Activated T-cell treated with anti-CD3 and anti-CD28 coated beads, Interleukin-2, amount 50 U/mL, for 48 hours (primary cell): ENCODE results near the gene ALOX12B.
A peak's percentile ranks its signal among the peaks of the same experiment; 100 is the strongest.
"Not testable (repeated sequence)": the region's sequence is repeated elsewhere in the genome, so short reads cannot be mapped to it uniquely, and the experiment has no call there.

ENCODE experiments used
- DNase-seq, 2 experiments: peaks; one replicate each; pipeline ENCODE4 v3.0.0-alpha.2; 2020

Gene ALOX12B

DNA sequence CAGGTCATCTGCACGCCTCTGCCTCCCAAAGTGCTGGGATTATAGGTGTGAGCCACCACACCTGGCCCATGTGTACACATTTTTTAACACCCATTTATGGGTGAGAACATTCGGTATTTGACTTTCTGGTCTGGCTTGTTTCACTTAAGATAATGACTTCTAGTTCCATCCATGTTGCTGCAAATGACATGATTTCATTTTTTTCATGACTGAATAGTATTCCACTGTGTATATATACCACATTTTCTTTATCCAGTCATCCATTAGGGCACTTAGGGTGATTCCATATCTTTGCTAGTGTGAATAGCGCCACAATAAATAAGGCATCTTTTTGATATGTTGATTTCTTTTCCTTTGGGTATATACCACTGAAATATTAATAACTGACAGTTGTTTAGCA is 5.6 kb downstream of the ALOX12B start:
- no peak for DNase-seq

DNA sequence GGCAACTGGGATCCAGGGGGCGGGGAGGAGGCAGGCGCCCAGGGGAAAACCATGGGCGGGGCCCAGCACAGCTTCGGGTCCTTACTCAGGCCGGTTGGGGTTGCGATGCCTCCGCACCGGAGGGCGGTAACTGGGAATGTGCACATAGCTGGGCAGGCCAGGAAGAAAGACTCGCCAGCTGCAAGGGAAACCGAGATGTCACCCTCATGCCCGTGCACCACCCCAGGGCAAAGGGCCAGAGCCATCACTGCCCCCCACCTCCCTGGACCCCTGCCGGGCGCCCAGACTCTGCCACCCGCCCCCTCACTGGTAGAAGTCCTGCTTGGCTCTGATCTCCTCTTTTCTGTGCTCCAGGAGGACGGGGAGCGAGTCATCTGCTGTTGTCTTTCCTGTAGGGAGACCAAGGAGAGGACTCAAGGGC is 6.7 kb downstream of the ALOX12B start:
- DNase-seq, result no peak

DNA sequence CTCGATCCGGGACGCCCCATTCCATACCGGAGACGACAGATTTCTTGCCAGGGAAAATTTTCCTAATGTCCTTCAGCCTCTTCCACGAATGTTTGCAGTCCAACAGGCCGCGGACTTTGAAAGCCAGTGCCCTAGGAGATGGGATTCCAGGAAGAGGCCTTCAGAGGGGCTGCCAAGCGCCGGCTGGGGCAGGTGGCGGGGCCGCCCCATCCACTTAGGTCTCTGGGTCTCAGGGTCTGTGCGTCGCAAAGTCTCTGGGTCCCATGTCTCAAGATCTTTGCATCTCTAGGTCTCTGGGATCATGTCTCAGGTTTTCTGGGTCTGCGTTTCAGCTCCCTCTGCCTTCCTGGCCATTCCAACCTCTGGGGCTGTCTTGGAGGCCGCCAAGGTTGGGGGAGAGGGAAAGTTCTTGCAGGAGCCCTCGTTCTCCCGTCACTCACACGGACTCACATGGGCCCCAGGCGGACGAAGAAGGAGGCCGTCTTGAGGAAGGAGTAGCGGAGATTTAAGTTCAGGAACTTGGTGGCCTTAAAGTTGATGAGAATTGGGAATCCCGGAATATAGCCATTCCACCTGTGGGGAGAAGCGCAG is 7.2 kb downstream of the ALOX12B start:
- no peak for DNase-seq

DNA sequence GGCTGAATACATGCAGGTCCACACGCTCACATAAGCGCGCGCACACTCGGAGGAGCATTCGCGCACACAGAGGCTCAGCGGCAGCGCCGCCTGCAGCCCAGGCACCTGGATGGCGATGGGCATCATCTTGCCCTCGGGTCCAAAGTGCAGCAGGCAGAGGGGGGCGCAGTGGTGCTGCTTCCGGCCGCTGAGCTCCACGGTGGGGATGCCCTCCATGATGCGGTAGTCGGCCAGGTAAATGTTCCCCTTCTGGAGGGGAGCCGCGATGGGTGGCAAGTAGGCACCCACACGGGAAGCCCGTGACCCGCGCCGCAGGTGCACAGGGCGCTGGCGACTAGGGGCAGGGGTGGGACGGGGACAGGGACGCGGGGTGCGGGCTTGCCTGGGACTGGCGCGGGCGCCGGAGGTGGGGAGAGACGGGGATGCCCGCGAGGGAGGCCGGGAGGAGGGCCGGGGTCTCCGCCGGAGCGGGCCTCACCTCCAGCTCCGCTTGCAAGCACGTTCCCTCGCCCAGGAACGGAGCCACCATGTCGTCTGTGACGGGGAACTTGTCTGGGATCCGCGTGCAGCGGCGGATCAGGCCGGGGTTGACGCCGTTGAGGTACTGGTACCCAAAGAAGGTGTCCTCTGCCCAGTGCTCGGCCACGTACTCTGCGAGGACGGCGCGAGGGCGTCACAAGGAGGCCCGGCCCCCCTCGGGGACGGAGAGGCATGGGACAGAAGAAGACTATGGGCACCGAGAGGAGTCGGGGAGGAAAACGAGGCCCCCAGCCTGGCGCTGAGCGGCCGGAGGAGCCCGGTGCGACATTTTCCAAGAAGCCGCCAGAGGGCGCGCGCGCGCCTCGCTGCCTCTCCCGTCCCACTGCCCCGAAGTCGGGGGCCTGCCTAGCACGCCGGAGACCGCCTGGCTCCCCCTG is 8.0 kb downstream of the ALOX12B start:
- peak; percentile 90 to 91 for DNase-seq

DNA sequence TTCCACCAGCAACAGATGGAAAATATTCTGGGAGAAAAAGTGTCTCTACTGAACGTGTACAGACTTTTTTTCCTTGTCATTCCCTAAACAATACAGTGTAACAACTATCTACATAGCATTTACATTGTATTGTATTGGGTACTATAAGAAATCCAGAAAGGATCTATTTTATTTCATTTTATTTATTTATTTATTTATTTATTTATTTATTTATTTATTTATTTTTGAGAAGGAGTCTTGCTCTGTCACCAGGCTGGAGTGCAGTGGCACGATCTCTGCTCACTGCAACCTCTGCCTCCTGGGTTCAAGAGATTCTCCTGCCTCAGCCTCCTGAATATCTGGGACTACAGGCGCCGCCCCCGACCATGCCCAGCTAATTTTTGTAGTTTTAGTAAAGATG is 9.6 kb downstream of the ALOX12B start:
- DNase-seq, result not testable (repeated sequence)

DNA sequence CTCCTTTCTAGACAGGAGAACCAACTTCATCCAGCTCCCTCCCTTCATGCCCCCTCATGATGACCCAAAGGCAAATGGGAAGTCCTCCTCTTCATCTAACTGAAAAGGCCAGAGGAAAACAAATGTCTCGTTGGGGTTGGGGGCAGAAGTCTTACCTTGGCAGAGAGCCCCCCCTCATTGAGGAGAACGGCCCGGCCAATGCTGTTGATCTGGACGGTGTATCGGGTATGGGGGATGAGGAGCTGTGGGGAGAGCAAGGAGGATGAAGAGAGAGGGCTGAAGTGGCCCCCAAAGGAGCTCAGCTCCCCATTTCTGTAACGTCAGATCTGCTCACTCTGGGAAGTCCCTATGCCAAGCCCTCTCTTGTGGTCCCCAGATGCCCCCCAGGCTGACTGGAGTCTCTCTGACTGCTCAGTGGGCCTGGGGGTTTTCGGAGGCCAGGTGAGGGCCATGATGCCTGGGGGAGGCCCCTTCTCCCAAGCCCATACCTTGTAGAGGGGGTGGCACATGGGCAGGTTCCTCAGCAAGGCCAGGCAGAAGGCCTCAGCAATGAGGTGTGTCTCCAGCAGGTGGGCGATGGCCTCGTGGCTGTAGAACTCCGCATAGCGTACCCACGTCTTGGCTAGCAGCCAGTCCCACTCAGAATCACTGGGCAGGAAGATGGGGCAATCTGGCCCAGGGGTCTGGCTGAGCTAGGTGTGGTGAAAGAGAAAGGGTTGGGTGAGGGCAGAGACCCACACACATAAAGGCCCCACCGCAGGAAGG is 10.8 kb downstream of the ALOX12B start:
- DNase-seq, result no peak

DNA sequence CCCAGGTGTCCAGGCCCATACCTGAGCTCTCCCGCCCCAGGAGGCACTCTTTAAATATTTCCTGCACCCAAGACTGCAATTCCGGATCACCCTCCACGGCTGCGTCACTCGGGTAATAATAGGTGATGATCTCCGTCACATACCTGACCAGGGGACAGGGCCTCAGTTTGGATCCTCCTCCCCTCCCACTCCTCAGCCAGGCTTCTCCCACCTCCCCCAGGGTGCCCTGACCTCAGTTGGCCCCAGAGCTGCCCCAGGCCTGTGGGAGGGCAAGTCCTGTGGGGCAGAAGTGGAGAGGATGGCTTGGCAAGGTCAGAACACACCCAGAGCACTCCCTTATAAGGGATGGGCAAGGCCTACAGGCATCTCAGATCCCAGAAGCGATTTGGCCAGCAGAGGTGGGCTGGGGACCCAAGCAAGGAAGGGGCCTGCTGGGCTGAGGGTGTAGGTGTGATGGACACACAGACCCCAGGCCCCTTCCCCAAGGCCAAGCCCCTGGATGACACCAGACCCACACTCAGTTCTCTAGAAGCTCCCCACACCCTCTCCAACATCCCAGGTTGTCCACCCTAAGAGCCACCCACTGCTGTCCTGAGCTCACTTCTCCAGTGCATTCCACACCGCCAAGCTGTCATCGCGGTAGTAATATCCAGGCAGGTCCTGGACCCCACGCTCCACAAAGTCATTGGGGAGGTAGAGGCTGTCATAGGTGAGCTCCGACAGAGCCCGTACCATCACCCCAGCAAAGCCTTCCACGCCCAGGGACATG is 11.8 kb downstream of the ALOX12B start:
- DNase-seq, result no peak

DNA sequence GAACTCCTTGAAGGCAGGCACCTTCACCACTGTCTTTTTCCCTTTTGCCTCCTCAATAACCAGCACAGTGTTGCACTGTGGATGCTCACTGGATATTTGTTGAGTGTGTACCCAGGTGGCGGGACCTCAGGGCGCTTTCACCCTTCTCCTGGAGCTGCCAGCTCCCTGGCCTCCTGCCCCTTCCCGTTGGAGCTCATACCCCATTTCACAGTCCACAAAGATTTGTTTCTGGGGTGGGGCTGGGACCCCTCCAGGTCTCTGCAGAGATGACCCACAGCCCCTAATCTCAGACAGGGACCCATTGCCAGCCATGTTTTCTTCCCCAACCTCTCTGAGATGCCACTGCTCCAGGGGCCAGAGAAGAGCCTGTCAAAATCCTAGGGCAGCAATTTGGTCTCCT is 12.4 kb downstream of the ALOX12B start:
- no peak for DNase-seq

DNA sequence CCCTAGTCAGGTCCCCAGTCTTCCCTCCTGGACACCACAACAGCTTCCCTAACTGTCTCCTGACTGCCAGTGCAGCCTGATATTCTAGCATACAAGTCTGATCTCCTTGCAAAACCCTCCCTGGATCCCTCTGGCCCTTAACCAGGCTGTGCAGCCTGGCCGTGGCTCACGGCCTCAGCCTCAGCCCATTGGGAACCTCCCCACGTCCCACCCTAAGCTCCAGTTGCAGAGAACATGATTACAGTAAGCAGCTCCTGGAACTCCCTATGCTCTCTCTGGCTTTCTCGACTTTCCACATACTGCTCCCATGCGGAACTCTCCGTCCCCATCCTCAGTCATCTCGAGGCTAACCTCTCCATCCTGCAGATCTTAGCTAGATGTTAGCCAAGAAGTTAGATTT is 13.0 kb downstream of the ALOX12B start:
- DNase-seq, result no peak

DNA sequence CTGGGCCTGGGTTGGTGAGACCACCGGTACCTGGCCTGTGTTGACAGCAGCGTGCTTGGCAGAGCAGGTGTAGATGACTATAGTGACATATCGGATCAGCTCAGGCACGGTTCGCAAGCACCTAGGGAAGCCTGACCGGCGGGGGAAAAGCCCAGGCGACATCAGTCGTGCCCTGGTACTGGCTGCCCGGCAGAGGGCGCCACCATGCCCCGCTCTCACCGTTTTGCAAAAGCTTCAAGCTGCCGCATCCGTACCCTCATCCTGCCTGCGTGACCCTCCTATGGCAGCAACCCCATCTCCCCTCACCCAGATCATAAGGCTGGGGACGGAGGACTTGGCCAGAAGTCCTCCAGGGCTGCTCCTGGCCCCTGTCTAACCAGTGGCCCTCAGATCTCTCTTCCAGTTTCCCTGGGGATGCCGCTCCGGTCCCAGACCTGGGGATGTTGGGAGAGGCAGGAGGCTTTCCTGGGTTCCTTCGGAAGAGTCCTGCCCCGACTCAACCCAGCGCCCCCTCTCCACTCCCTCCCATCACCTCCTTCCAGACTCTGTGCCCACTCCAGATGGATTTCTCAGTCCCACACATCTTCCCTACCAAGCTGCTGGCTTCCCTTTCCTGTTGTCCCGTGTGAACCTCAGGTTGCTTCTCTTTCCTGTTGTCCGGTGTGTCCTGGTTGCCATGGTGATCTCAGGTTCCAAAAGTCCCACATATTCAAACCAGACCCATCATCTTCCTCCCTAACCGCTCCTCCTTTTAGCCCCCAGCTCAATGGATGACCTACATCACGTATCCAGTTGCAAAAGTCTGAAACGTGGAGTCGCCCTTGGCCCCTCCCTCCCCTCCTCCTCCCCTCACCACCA is 13.7 kb downstream of the ALOX12B start:
- peak; percentile 87 to 91 for DNase-seq

DNA sequence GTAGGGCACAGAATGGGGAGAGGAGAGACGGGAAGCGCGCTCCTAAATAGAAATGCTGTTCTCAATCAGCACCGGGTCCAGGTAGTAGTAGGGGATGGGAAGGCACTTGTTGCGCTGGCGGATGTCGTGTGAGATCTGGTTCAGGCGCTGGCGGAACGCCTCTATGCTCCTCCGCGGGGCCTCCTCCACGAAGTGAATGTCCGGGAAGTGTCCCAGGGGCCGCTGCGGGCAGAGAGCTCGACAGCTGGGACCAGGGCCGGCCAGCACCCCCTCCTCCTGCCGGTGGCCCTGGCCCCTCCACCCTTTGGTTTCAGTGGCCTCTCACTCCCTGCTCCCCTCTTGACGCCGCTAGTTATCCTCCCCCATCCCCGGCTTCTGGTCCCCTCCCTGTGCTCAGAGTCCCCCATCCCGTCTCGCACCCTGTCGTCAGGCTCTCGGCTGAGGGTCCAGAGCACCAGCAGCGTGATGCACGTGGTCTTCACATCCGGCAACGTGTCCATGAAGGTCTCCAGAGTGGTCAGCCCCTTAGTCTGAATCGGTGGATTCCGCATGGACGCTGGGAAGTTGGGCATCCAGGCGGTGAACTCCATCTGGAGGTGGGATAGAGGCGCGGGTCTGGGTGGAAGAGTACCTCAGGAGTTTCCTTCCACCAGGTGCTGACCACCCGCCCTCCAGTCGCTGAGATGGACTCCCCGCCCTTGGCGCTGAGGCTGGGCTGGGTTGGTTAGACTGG is 14.6 kb downstream of the ALOX12B start:
- DNase-seq, result peak; percentile 47

DNA sequence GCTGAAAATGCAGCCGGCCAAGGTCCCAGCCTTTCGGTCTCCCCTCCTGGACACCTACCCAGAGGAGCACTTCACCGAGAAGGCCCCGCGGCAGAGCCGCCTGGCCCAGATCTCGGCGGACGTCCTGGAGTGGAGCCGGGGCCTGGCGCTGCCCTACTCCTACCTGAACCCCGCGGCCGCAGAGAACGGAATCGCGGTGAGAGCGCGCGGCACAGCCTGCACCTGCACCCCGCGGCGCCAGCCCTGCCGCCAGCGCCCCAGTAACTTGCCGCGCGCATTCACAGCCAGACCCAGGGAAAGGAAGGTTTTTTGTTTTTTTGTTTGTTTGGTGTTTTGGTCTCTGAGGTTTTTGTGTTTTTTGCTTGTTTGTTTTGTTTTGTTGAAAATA is 15.2 kb downstream of the ALOX12B start:
- DNase-seq, result peak in 1 of 2 experiments; percentile 27

DNA sequence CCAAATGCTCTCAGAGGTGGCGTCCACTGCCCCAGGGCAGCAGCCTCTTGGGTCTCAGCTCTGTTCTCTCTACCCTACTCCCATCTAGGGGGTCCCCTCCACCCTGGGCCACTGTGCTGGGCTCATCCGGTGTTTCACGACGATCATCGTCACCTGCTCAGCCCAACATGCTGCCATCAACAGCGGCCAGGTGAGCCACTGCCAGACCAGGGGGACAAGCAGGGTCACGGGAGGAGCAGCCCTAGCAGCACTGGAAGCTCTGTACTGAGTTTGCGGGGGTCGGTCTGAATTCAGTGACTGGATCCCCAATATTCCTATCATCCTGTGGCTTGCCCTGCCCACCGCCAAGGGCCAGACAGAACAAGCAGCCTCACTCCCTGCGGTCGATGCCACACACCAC is 16.0 kb downstream of the ALOX12B start:
- no peak for DNase-seq

DNA sequence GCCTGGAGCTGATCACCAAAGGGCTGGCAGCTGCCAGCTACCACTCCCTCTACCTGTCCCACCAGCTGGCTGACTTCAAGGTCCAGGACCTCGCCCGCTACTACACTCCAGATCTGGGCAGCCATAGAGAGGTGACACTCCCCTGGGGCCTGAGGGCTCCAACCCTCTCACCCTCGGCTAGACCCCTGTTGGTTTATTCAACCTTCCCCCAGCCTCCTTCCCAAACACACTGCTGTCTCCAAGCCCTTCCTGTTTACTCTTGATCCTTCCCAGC is 18.0 kb downstream of the ALOX12B start:
- DNase-seq, result no peak

DNA sequence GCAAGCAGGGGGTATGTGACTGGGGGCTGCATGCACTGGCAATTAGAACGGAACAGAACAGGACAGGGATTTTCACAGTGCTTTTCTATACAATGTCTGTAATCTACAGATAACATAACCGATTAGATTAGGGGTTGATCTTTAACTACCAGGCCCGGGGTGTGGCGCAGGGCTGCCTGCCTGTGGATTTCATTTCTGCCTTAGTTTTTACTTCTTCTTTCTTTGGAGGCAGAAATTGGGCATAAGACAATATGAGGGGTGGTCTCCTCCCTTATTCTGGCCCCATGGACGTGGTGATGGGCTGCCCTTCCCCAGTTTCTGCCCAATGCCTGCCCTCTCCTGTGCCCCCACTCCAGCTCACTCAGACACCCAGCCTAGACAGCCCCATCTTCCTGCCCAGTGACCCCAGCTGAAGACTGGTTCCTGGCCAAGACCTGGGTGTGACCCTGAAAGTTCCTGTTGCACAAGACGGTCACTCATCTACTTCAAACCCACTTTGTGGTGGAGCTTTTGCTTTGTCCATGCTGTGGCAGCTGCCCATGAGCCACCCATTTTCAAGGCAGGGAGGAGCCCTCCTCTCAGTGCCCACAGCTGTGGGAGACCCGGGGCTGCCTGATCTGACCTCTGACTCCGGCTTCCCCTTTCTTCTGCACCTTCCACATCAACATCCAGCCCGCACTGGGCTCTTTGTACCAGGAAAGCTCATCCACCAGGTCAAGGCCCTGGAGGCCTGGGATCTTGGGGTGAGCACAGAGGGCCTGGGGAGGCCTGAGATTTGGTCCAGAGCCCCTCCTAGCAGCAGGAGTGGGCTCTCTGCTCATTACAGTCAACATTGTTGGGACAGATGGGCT is 18.6 kb downstream of the ALOX12B start:
- DNase-seq, result no peak

DNA sequence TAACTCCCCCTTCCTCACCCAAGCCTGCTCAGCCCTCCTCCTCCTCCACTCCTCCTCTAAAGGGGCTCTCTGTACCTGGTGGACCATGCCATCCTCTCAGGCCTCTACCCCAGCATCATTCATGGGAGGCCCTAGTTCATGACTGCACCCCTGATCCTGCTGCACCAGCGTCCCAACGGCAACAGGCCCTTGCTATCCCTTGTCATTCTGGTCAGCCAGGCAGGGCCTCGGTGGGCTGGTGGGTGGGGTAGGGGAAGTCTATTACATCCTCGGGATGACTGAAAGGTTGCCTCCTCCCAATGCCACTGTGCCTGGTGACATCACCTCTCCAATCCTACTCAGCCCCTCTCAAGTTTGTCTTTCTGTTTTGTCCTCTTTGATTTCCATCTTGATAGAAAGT is 19.7 kb downstream of the ALOX12B start:
- DNase-seq, result no peak

DNA sequence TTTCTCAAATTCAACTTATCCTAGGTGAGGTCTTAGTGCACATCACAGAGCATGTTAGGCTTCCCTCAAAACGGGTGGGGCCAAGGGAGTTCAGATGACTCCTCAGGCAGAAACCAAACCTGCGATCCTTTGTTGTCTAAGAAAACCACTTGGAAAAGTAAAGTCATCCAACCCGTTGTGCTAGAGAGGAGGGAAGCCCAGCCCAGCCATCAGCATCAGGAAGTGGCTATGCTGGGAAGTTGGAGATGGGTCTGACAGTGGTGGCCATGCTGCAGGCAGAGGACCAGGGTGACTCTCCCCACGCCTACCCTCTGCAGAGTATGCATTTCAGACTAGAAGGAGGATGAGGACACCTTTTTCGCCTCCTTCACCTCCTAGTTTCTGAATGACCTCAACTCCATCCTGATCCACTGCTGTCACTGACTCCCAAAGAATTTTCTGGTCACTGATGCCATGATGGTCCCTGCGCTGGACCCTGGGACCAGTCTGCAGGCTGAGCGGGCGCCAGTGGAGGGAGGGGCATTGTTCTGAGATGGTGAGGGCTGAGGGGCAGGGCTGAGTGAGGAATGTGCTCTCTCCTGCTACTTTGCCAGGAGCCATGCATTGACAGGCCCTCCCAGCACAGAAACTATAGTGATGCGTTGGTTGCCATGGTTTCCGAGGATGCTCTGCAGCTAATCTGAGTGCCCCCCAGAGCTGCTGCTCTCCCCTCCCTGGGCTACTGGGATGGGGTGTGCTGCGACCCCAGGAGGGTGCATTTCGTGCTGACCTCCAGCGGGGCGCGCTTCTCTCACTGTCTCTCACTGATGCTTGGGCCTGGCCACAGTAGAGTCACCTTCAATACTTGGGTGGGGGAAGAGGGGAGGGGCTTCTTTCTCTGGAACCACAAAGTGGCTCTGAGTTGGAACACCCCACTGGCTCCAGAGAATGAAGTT is 20.4 kb downstream of the ALOX12B start:
- DNase-seq, result no peak

DNA sequence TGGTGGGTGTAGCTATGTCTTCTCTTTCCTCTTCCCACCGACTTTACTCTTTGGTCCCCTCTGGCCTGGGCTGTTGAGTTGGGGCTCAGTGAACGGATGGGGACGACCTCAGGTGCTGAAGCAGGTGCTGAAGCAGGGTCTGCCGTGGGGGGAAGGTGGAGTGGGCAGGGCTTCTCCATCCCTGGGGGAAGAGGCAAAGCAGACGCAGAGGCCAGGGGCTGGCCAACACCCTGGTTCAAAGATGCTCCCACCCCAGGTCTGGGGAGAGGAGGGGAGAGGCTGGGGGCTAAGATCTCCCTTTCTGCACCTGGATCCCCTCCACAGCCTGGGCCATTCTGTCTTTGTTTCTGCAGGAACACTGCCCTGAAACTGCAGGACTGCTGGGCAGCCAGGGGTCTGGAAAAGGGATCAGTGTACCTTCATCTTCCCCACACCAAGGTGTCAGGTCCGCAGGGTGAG is 22.9 kb downstream of the ALOX12B start:
- DNase-seq, result no peak
